HG02571 (cell line): ENCODE data around the gene MAFG.
A peak's percentile ranks its signal among the peaks of the same experiment; 100 is the strongest.

Experiments used
- ATAC-seq: cut with Tn5 transposase; IDR thresholded peaks from one replicate; pipeline ENCODE4 v1.9.1; 2021; ENCODE audit warnings: mild to moderate bottlenecking, moderate library complexity; ENCODE audit not compliant: unreplicated experiment

The MAFG gene

GRCh38 chr17:81940538-81941483 is 13.3 kb upstream of the MAFG start:
- ATAC-seq = no peak

- no peak for ATAC-seq
Observed at GRCh38 chr17:81939881-81940385, 12.4 kb upstream of the MAFG start.

- no peak for ATAC-seq
Observed at GRCh38 chr17:81939218-81939617, 11.7 kb upstream of the MAFG start.

- ATAC-seq = no peak
Observed at GRCh38 chr17:81935709-81936084, 8.2 kb upstream of the MAFG start.

DNA sequence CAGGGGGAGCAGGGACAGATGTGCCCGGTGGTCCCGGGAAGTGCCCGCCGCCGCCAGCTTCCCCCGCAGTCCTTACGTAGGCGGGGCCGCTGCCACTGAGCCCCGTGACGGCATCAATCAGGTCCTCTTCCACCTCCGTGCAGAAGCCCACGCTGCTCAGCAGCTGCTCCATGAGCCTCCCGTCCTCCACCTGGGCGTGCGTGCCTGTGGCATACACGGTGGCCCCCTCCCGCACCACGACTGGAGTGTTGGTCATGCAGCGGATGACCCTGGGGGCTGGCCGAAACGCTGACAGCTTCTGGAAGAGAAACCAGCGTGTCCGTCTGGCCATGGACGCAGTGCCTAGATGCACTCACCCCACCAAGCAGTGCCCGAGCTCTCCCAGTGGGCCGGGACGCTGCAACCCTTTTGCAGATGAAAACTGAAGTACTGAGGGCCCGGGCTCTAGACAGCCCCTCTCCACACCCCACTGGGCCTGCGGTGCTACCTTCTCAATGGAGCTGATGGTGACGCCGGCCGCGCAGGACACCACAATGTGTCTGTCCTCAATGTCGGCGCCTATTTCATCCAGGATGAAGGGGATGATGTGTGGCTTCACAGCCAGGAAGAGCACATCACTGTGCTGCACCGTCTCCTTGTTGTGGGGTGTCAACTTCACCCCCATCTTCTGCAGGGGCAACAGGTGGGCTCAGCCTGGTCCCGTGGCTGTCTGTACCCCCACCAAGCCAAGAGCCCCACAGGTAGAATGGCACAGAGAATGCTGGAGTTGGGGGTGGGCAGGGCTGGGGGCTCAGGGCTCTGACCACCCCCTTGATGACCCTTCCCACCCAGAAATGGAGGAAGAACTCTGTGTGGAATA is 7.5 kb upstream of the MAFG start:
- ATAC-seq = no peak

GRCh38 chr17:81934098-81934757 is 6.7 kb upstream of the MAFG start:
- no peak for ATAC-seq

GRCh38 chr17:81933178-81933699 is 5.7 kb upstream of the MAFG start:
- no peak for ATAC-seq

- no peak for ATAC-seq
Observed at GRCh38 chr17:81932333-81932983, 4.9 kb upstream of the MAFG start.

DNA sequence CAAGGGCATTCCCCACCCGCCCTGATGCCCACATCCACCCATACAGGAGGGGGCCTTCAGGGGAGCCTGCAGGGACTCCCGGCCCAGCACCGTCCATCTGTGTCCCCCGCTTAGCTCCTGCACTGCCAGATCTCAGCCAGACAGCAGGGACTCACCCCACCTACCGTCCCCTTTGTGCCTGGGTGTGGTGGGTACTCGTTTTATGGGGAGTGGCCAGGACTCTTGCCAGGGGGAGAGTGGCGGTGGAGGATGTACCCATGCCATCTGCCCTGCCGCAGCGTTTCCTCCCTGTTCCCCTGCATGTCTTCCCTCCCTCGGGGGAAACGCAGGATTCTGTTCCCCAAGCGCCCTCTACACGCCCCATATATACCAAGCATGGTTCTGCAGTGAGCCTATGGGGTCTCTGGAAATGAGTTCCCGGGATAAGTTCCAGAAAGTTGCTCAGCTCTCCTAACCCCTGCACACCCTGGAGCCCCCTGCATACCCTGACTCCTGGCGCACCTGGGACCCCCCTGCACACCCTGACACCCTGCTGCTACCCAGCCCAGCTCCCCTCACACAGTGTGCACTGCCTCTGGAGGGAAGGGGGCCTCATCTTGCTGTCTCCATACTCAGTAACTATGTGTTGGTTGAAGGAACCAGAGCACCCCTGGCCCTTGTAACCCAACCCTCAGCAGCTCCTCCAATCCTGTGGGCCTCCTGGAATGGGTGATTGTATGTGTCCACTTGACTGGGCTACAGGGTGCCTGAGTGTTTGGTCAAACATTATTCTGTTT is 4.2 kb upstream of the MAFG start:
- ATAC-seq = no peak

GRCh38 chr17:81931189-81931556 is 3.6 kb upstream of the MAFG start:
- ATAC-seq = no peak

DNA sequence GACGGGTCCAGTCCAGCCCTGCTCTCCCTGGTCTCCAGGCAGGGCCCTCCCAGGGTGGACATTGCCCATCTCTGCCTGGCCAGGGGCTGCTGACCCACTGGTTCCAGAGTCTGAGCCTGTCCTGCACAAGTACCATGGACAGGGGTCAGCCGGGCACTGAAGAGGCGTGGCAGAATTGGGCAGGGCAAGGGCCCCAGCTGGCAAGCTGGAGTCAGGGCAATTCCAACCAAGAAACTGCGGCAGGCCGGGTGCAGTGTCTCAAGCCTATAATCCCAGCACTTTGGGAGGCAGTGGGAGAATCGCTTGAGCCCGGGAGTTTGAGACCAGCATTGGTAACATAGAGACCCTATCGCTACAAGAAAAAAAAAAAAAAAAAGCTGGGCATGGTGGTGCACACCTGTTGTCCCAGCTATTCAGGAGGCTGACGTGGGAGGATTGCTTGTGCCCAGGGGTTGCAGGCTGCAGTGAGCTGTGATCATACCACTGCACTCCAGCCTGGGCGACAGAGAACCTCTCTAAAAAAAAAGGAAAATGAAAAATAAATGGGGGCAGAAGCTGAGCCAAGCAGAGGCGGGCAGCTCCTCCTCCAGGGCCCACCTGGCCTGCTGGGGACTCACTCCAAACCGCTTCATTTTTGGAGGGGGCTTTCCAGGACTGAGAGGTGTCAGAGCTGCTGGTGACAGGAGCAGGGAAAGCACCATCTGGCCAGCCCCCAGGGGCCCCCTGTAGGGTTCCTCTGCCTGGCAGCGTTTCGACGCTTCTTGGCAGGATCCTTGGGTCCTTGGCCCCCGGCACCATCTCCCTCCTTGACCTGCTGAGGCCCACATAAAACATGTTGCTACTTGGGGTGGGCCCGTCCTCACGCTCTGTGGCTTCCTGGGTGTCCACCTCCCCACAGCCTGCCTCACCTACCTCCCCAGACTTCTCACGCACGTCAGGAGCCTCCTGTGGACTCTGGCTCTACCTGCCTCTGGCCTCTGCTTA is 2.9 kb upstream of the MAFG start:
- ATAC-seq = no peak

DNA sequence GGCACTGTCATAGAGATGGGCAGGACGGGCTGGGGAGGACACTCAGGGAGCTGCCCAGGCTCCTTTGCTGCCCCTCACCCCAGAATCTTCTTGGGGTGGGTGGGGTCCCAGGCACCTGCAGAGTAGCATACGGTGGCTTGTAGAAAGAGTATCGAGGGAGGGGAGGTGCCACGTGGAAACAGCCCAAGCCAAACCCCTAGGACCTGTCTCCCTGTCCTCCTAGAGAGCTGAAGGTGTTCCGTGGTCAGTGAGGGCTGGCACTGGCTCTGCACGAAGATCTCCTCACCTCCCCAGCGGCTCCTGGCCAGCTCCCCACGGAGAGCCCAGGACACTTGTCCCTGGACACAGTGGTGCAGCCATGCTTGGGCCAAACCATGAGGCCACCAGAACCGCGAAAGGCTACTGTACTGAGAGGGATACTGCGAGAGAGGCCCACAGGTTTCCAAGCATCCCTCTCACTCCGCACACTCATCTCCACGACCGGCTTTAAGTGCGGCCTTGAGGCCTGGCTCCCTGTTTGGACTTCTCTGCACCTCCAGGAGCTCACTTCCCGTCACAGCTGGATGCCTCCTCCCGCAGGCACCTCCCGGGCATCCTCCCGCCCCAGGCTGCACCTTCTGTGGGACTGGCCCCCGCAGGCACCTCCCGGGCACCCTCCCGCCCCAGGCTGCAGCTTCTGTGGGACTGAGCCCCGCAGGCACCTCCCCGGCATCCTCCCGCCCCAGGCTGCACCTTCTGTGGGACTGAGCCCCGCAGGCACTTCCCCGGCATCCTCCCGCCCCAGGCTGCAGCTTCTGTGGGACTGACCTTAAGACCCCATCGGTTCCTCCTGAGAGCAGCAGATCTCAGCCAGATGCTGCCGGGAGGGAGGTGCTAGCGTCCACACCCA is 2.0 kb upstream of the MAFG start:
- ATAC-seq = no peak

GRCh38 chr17:81928544-81929252 is 1.2 kb upstream of the MAFG start:
- ATAC-seq = no peak

GRCh38 chr17:81927152-81927652 is 333 bp downstream of the MAFG start:
- peak; percentile 12 for ATAC-seq

DNA sequence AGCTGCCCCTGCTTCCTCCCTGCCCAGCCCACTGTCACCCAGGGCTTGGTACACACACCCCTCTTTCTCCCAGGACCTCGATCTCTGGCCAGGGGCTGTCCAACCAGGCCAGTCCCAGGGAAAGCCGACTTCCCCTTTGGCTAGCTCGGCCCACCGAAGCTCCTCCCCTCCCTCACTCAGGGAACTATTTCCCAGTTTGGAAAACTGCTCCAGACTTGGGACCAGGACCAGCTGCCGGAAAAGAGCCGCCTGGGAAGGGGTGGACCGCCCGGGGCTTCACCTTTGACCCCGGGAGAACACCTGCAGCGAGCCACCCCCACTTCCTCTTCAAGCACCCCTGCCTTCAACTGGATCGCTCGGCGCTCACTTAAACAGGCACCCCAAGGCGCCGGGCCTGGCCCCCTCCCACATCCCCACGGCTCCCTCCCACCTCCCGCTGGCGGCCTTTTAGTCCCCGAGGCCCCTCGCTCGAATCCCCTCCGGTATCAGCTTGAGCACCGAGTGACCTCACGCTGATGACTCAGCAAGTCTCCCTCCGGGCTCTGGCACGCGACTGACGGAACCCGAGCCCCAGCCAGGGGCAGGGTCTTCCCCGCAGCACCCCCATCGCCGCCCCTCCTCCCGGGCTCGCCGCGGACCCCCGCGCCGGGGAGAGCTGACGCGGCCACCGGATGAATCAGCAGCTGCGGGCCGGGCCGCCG is 934 bp downstream of the MAFG start:
- peak; percentile 18 for ATAC-seq

DNA sequence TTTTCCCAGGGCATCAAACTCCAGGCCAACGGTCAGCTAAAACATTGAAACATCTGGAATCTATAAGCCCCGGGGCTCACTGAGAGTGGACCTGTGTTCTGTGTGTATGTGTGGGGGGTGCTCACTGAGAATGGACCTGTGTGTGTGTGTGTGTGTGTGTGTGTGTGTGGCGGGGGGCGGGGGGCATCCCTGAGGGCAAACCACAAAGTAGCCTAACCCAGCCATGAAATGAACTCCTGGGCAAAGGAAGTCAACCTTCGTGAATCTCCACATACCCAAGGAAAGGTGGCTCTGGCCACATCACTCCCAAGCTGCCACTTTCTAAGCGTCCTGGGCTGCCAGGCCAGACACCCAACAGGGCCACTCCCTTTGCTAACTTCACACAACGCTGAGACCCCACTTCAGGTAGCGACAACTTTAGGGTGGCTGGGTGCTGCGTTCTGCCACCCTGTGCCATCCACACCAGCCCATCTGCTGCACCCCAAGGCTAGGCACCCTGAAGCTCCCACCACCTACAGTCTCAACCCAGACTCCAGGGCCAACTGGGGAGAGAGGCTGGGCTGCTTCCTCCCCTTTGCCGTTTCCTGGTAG is 1.6 kb downstream of the MAFG start:
- ATAC-seq = no peak
